ENCODE data around the gene PPP1R11.

Gene PPP1R11

GRCh38 chr6:30062471-30063178, 4.4 kb upstream of the PPP1R11 start:
- DNase-seq, result no peak

DNA sequence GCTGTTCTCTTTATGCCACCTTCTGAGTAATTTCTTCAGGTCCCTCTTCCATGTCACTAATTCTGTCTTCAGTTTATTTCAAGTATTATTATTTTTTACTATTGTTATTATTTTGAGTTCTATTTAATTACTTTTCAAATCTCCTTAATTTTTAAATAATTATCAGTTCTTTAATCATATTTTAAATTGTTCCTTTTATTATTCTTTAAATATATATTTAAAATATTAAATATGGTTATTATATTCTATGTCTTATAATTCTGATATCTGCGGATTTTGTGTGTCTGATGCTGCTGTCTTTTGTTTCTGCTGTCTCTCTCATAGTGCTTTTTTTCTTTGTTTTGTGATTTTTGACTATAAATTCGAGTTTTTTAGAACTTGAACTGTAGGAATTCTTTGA, 3.7 kb upstream of the PPP1R11 start:
- no peak for DNase-seq

DNA sequence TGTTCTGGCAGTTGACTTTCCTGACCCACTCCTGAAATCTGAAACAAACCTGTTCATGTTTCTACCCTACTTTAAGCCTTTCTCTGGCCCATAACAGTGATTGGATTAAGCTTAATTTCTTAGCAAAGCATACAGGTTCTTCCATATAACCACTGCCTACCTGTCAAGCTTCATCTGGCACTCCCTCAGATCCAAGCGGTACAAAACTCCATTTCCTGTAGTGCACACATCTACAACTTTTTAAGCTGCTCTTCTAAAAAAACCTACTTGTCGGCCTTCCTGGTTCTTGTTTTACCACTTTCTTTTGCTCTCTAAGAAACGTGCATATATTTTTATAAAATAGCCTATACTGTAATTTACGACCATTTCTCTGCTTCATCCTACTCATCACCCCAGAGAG, 916 bp upstream of the PPP1R11 start:
- no peak for DNase-seq

DNA sequence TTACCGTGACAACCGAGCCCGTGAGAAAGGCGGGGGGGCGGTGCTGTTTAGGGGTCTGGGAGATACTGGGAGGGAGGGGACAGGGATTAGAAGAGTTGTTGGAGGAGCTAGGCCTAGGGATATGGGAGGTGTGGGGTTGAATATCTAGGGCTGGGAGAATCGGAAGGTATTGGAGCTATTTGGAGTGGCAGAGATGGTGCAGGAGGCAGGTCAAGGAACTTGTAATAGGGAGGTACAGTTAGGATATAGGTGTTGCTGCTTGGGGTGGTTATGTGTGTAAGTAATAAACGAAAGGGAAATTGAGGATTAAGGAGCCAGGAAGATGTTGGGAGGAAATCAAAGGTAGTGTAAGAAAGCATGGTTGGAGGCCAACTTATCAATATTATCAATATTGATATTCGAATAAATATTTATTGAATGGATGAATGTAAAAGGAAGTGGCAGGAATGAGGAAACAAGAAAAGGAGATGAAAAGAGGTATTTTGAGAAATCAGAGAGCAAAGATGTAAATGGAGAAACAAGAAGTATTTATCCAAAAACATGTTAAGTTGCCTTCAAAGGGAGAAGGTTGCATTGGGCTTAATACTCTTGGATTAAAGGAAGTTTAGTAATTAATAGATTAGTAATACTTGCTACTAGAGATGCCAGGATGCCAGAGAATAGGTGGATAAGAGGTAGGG, 602 bp downstream of the PPP1R11 start:
- DNase-seq, result peak; percentile 55

- DNase-seq, result no peak
These were observed 4.3 kb downstream of the PPP1R11 start for GRCh38 chr6:30071081-30071818.

DNA sequence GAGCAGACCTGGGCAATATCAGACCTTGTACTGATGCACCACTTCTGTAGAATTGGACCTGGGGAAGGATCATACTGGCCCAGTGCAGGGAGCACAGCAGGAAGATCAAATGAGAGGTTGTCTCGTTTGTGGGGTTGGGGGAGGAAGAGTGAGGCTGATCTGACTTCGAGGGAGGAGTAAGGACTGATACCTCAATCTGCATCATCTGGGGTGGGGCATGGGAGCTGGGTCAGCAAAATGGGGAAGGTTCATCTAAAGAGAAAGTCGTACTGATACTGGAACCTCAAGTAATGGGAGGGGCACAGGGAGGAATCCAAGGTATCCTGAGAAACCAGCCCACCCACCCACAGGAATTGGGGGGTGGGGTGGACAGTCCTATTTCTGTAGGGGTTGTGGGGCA, 4.9 kb downstream of the PPP1R11 start:
- no peak for DNase-seq

DNA sequence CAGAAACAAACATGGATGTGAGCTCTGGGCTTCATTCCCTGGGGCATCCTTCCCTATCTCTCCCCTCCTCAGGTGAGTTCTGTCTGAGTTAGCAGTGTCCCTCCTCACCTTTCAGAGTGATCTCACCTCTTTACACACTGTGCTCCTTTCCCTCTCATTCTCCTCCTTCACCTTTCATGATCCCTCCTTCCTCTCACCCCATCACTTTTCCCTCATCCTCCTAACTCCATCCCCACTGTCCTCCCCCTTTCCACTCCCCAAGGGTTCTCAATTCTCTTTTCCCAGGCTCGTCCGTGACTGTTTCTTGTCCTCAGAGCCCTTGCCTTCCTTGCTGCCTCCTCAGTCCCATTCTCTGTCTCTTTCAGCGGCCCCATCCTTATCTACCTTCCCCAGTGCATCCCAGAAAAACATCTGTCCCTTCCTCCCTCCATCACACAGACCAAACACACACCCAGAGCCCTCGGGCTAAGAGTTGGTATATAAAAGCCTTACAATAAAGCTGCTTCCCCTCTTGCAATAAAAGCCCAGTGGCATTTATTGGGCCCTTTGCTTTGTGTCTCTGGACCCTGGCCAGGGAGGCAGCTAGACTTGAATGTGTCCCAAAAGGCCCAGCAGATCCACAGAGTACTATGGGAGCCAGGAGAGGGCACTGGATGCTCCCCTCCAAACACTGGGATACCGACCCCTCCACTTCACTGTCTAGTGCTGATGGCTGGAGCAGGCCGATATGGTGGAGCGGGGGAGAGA, 6.7 kb downstream of the PPP1R11 start:
- no peak for DNase-seq

- DNase-seq, result no peak
These were observed 7.5 kb downstream of the PPP1R11 start for GRCh38 chr6:30074331-30075093.

GRCh38 chr6:30075094-30075789, 8.2 kb downstream of the PPP1R11 start, which contains the start of gene RNF39:
Gene RNF39, minus strand, starts transcription at chr6:30075769. Its CDS starts 184 bp downstream, at chr6:30075585.
- DNase-seq, result no peak

DNA sequence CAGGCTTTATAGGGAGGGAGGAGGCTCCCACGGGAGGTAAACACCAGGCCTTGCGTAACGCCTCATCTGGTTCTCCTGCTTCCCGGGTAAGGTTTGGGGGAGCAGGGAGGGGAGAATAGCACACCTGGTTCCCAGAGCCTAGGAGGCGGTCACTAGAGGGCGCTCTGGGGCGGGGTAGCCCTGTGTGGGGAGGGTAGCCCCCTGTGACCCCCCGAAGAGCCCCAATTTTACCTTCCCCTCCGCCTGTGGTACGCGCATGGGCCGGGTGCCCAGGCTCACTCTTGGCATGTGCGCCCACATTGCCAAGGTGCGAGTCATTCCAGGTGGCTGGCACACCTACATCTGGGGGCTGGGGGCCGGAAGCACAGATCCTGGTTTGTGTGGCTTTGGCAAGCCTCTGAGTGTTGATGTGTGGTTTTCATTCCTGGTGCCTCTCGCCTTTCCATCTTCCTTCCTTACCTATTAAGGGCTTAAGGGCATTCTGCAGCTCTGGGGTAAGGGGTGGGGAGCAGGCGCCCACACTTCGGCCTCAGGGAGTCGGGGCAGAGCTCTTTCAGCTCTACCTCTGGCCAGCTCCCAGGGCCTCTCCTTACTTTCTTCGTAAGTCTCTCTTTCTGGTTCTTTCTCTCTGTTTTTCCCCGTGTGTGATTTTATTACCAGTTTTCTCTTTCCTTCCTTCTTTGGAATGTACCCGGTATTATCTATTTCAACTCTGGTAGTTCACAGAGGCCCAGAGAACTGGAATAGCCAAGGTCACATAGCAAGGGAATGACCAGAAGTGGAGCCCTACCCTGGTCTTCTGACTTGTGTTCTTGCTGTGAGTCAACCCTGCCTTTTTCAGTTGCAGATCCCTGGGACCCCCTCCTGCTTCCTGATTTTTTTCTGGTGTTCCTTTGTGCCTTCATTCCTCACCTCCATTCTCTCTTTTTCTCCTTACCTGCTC, 9.1 kb downstream of the PPP1R11 start:
- no peak for DNase-seq

GRCh38 chr6:30077218-30077617, 10.2 kb downstream of the PPP1R11 start:
- DNase-seq, result no peak

GRCh38 chr6:30087876-30088275, 20.9 kb downstream of the PPP1R11 start:
- DNase-seq, result no peak

GRCh38 chr6:30091577-30092381, 24.8 kb downstream of the PPP1R11 start:
- DNase-seq, result no peak

GRCh38 chr6:30092852-30093543, 26.0 kb downstream of the PPP1R11 start:
- no peak for DNase-seq

GRCh38 chr6:30093951-30094661, 27.1 kb downstream of the PPP1R11 start:
- DNase-seq, result no peak

DNA sequence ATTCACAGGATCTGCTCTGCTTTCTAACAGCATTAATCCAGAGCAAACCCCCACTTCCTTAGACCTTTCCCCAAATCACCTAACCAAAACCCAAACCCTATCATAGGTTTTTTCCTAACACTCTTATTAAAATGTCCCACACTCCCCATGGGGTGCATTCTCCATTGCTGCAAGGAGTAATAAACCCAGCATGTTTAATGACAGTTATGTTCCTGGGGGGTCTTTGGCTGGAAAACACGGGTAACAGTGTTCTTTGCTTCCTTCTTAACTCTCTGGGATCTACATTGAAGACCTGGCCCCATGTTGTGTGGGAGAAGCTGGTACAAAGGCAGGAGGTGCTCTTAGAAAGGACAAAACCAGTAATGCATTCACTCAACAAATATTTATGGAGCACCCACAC, 29.8 kb downstream of the PPP1R11 start:
- DNase-seq, result no peak

- DNase-seq, result no peak
These were observed 31.1 kb downstream of the PPP1R11 start for GRCh38 chr6:30097902-30098768.

Data from NCI-H524 treated with DMSO at 0.1 percent for 48 hours (cell line).